NT2/D1 (cell line): ENCODE results near the gene LRRTM4.

Experiments used
- SUZ12 ChIP-seq: IDR thresholded peaks from 2 replicates; pipeline ENCODE4 v1.6.1; 2011; ENCODE audit not compliant: insufficient read length, insufficient read depth; ENCODE audit errors: extremely low read depth
- YY1 ChIP-seq: IDR thresholded peaks from 2 replicates; pipeline ENCODE4 v1.6.1; 2011; ENCODE audit not compliant: insufficient read length, insufficient read depth

GRCh38 chr2:77086478-77086877 is 435.7 kb downstream of the LRRTM4 start:
- TF ChIP-seq SUZ12 (no peak), YY1 (no peak)
